ENCODE measurements around the gene STIM1.
"Not testable (repeated sequence)": the region's sequence is repeated elsewhere in the genome, so short reads cannot be mapped to it uniquely, and the experiment has no call there.

STIM1 gene

GRCh38 chr11:4127357-4127756 is 271.9 kb downstream of the STIM1 start:
- ATAC-seq = no peak

DNA sequence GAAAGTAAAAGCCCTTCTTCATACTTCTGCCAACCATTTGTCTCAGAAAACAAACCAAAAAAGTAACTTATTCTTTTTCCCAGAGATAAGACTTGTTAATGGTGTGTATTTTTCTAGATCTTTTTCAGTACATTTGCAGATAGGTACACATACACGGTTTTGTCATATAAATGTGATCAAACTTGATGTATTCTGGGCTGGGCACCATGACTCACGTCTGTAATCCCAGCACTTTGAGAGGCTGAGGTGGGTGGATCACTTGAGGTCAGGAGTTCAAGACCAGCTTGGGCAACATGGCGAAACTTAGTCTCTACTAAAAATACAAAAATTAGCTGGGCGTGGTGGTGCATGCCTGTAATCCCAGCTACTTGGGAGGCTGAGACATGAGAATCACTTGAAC is 274.8 kb downstream of the STIM1 start:
- ATAC-seq = not testable (repeated sequence)

GRCh38 chr11:4134806-4135205 is 279.3 kb downstream of the STIM1 start:
- ATAC-seq = no peak

DNA sequence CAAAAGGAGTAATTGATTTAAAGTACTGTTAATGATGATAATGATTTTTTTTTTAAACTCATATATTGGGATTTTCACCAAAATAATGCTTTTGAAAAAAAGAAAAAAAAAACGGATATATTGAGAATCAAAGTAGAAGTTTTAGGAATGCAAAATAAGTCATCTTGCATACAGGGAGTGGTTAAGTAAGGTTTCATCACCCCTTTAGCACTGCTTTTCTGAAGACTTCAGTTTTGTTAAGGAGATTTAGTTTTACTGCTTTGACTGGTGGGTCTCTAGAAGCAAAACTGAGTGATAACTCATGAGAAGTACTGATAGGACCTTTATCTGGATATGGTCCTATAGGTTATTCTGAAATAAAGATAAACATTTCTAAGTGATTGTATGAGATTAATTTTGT is 283.0 kb downstream of the STIM1 start:
- no peak for ATAC-seq

DNA sequence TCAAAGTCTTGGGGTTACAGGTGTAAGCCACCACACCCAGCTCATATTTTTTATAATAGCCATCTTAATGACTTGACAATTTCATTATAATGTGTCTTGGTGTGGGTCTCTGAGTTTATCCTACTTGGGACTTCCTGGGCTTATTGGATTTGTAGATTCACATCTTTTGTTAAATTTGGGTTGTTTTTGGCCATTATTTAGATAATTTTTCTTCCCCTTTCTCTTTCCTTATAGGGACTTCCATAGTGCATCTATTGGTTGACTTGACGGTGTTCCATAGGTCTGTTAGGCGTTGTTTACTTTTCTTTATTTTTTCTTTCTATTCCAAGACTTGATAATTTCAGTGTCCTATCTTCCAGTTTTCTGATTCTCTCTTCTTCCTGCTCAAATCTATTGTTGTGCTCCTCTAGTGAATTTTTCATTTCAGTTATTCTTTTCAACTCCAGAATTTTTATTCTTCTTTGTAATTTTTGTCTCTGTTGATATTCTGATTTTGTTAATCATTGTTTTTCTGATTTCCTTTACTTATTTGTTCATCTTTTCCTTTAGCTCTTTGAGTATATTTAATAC is 284.7 kb downstream of the STIM1 start:
- ATAC-seq = no peak
